Prostate gland (tissue), 2 donors: Measurements from ENCODE around the gene CENPX. TPM values are rescaled to one million over a fixed set of nuclear protein-coding genes. Genes with fewer than 3 reads are reported as not detected.

Source experiments
- DNase-seq: peaks from one replicate; pipeline ENCODE4 v3.0.0-alpha.2; 2019; ENCODE audit warnings: low spot score
- H3K27ac ChIP-seq, 2 donors: fragments of 200-600 bp; sonication (generic); 2 replicates each; pipeline ENCODE4 v1.5.1; 2017 to 2019
- H3K27me3 ChIP-seq: fragments of 200-600 bp; sonication (generic); replicated peaks from 2 replicates; pipeline ENCODE4 v1.5.1; 2019; ENCODE audit not compliant: insufficient read depth
- H3K36me3 ChIP-seq, 2 donors: fragments of 200-600 bp; sonication (generic); 1 replicate in 1 of 2; 2 replicates in 1 of 2; pipeline versions ENCODE4 v1.5.1 to v1.8.1; 2017 to 2019
- H3K4me1 ChIP-seq: fragments of 200-600 bp; sonication (generic); replicated peaks from 2 replicates; pipeline ENCODE4 v1.5.1; 2019
- H3K4me3 ChIP-seq, 2 donors: fragments of 200-600 bp; sonication (generic); 2 replicates each; pipeline ENCODE4 v1.5.1; 2017 to 2019
- H3K9me3 ChIP-seq: fragments of 200-600 bp; sonication (generic); 2 replicates; pipeline ENCODE4 v1.5.1; 2017
- POLR2A ChIP-seq: fragments of 450-650 bp; IDR thresholded peaks from one replicate; pipeline ENCODE4 v1.6.1; 2016; ENCODE audit warnings: antibody characterized with exemption, mild to moderate bottlenecking
- POLR2AphosphoS5 ChIP-seq: sonication (generic); formaldehyde crosslinking; IDR thresholded peaks from one replicate; pipeline ENCODE4 v1.6.1; 2017; ENCODE audit warnings: antibody characterized with exemption
- WGBS: methylation state at CpG from one replicate; pipeline ENCODE4 v1.1.5; 2018; 5-methylcytosine and 5-hydroxymethylcytosine counted together
- intact Hi-C: fragments of 100-400 bp; cut with DNase I; formaldehyde crosslinking; loops from one replicate; pipeline ENCODE4 v1.14.2; 2022
- total RNA-seq, 2 donors: library from RNA; depleted of rRNA; stranded (reverse); fragments of >200 nt; gene quantifications; one replicate each; pipeline ENCODE4 v1.1.0, GENCODE V29; 2016
- TF ChIP-seq, protein P1 (sequence below), 4 experiments: fragments of 200-600 bp in 2 of 4; fragments of 450-650 bp in 2 of 4; sonication (generic) in 2 of 4; IDR thresholded peaks; 1 replicate in 3 of 4; 2 replicates in 1 of 4; pipeline ENCODE4 v1.5.1; 2016 to 2019; ENCODE audit warnings: antibody characterized with exemption in 4 of 4, mild to moderate bottlenecking in 2 of 4, moderate library complexity in 2 of 4

Gene CENPX
- total RNA-seq, 2 donors from 2014 or later = 84.9 to 263 TPM

DNA sequence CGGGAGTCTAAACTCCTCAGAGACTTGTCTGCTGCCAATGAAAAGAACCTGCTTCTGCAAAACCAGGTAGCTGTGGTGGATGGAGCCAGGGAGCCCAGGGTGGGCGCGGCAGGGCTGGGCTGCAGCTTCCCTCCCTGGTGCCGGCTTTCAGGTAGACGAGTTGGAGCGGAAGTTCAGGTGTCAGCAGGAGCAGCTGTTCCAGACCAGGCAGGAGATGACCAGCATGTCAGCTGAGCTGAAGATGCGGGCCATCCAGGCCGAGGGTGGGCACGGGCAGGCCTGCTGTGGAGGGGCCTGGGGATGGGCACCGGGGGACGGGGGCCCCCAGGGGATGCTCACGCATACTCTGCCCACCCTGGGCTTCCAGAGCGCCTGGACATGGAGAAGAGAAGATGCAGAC, 5.6 kb upstream of the CENPX start:
- H3K27me3 ChIP-seq = no peaks in the 10 kb centered on the region
- intact Hi-C loops = no loop called here
- no peak overlapping the region for H3K27ac ChIP-seq
- no peak overlapping the region for H3K4me3 ChIP-seq
- H3K36me3 ChIP-seq = no peaks in the 10 kb centered on the region
- peaks cover 20% of the 10 kb centered on the region for H3K4me1 ChIP-seq
- 97% methylated on average over 12 of the region's 13 CpGs for WGBS
- TF ChIP-seq POLR2A (no peak), POLR2AphosphoS5 (no peak)
- TF ChIP-seq, protein P1, sequence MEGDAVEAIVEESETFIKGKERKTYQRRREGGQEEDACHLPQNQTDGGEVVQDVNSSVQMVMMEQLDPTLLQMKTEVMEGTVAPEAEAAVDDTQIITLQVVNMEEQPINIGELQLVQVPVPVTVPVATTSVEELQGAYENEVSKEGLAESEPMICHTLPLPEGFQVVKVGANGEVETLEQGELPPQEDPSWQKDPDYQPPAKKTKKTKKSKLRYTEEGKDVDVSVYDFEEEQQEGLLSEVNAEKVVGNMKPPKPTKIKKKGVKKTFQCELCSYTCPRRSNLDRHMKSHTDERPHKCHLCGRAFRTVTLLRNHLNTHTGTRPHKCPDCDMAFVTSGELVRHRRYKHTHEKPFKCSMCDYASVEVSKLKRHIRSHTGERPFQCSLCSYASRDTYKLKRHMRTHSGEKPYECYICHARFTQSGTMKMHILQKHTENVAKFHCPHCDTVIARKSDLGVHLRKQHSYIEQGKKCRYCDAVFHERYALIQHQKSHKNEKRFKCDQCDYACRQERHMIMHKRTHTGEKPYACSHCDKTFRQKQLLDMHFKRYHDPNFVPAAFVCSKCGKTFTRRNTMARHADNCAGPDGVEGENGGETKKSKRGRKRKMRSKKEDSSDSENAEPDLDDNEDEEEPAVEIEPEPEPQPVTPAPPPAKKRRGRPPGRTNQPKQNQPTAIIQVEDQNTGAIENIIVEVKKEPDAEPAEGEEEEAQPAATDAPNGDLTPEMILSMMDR (IDR thresholded peaks at IDR 0.05) = no peak
- no peaks in the 10 kb centered on the region for H3K9me3 ChIP-seq
- DNase-seq = no peak

GRCh38 chr17:82025401-82026107, 2.9 kb upstream of the CENPX start:
- H3K27me3 ChIP-seq = no peaks in the 10 kb centered on the region
- no peak overlapping the region for H3K27ac ChIP-seq
- H3K36me3 ChIP-seq = no peaks in the 10 kb centered on the region
- no peak for DNase-seq
- TF ChIP-seq, protein P1 (IDR thresholded peaks at IDR 0.05) = no peak
- TF ChIP-seq POLR2A = no peak
- TF ChIP-seq POLR2AphosphoS5 = no peak
- peaks cover 25% of the 10 kb centered on the region for H3K4me1 ChIP-seq
- no peak overlapping the region for H3K4me3 ChIP-seq
- no peaks in the 10 kb centered on the region for H3K9me3 ChIP-seq
- intact Hi-C loops = no loop called here
- 93% methylated on average over 24 of the region's 25 CpGs for WGBS

DNA sequence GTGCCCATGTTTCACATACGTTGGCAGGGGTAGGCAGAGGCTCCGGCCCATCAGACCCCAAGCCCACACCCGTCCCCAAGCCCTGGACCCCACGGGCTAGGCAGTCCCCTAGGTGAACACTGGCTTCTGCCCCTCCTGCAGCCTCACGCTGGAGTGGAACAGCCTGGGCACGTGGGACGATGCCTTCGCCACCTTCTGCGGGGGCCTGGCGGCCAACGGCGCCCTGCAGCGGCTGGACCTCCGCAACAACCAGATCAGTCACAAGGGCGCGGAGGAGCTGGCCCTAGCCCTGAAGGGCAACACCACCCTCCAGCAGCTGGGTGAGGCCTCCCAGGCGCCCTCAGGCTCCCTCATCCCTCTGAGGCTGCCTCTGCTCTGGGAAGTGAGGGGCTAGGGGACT, 2.2 kb upstream of the CENPX start:
- 94% methylated on average over 17 of the region's 17 CpGs for WGBS
- peaks cover 20% of the 10 kb centered on the region for H3K4me1 ChIP-seq
- intact Hi-C loops = no loop called here

GRCh38 chr17:82023447-82024241, 966 bp upstream of the CENPX start:
- 3% methylated on average over 51 of the region's 55 CpGs for WGBS
- intact Hi-C loops = no loop called here
- peak overlapping the region; percentile 57 to 85 for H3K4me3 ChIP-seq

More for the DNA sequence above, 2.2 kb upstream of the CENPX start:
- H3K4me3 ChIP-seq = no peak overlapping the region
- H3K27ac ChIP-seq = no peak overlapping the region
- no peaks in the 10 kb centered on the region for H3K9me3 ChIP-seq
- no peaks in the 10 kb centered on the region for H3K36me3 ChIP-seq
- TF ChIP-seq POLR2A (no peak), POLR2AphosphoS5 (no peak)
- TF ChIP-seq, protein P1 (IDR thresholded peaks at IDR 0.05) = no peak
- no peaks in the 10 kb centered on the region for H3K27me3 ChIP-seq
- DNase-seq = no peak

More at GRCh38 chr17:82023447-82024241, 966 bp upstream of the CENPX start:
- Histone ChIP-seq H3K36me3 (no peaks in the 10 kb centered on the region), H3K27me3 (no peaks in the 10 kb centered on the region), H3K27ac (no peak overlapping the region), H3K9me3 (no peaks in the 10 kb centered on the region), H3K4me1 (peaks cover 18% of the 10 kb centered on the region)
- TF ChIP-seq, protein P1 (IDR thresholded peaks at IDR 0.05) = no peak
- TF ChIP-seq POLR2AphosphoS5 (no peak), POLR2A (no peak)
- no peak for DNase-seq
